Astrocyte of the cerebellum (primary cell): ENCODE data around the gene ZMPSTE24.

Experiments used
- DNase-seq: peaks from one replicate; pipeline ENCODE4 v3.0.0-alpha.2; 2011; ENCODE audit warnings: low read depth
- H3K4me3 ChIP-seq: 2 replicates; pipeline ENCODE4 v1.5.1; 2011; ENCODE audit warnings: mild to moderate bottlenecking, low read depth, low read length, moderate library complexity
- CTCF ChIP-seq: IDR thresholded peaks from 2 replicates; pipeline ENCODE4 v1.5.1; 2012; ENCODE audit warnings: low read length, low read depth, moderate library complexity, mild to moderate bottlenecking; ENCODE audit errors: missing control alignments
- in situ Hi-C: cut with HindIII; loops from 2 replicates; pipeline ENCODE4 v1.10.0; 2017; ENCODE audit warnings: low sequenced_read_pairs

Gene ZMPSTE24

DNA sequence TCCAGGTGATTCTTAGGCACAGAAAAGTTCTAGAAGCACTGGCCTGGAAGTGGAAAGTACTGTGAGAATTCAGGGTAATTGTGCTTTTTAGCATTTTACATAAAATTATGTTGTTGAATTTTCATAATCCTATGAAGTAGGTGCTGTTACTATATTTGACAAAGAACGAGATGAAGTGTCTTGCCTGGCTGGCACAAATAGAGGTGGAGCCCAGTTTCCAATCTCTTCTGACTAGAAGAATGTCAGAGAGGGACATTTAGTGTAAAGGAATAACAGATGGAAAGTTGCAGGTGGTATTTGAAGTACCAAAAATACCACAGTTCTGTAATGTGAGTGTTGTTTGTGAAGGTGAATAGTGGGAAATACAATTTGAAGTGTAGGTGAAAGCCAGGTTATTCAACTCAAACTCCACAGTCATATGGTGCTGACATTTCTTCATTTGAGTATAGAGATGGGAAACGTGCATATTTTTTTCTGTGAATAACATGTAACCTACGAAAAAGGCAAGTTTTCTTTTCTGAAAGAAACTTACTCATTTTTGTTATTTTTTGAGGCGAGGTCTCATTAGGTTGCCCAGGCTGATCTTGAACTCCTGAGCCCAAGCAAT is 13.8 kb upstream of the ZMPSTE24 start:
- in situ Hi-C loops: no loop called here
- no peak overlapping the region for H3K4me3 ChIP-seq
- no peak for DNase-seq
- no peak for TF ChIP-seq CTCF

DNA sequence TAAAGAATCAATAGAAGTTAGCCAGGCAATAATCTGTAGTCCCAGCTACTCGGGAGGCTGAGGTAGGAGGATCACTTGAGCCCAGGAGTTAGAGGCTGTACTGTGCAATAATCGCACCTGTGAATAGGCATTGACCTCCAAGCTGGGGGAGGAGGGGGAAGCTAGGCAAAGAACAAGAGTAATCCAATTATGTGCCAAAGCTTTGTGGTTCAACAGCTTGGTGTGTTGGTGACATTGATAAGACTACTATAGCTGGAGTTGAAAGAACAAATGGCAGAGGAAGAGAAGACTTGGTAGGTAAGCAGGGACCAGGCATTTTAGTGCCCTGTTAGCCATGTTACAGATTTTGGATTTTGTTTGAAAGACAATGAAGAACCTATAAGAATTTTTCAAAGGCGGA is 12.3 kb upstream of the ZMPSTE24 start:
- DNase-seq: no peak
- no peak overlapping the region for H3K4me3 ChIP-seq
- TF ChIP-seq CTCF: no peak
- in situ Hi-C loops: no loop called here

DNA sequence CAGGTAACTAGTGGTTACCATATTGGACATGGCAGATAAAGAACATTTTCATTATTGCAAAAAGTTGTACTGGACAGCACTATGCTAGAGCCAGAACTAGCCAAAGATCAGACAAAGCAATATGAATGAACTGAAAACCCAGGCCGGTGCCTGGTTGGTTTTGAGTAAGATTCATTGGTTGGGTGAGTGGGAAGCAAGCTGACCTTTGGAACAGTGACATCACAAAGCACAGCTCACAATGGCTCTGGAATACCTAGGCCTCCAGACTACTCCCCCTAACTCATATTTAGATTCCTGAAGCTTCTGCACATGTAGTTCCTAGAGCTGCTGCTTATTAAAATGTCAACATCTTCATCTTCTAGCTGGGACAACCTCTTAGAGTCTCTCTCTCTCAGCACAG is 10.4 kb upstream of the ZMPSTE24 start, which contains the start of gene TMCO2:
TSS of gene TMCO2 (plus strand) at position 283 of the 400 bp plus-strand sequence. CDS start at position 340, 57 bp downstream.
- in situ Hi-C loops: no loop called here
- no peak for DNase-seq
- no peak for TF ChIP-seq CTCF
- H3K4me3 ChIP-seq: no peak within 1 kb of the TSS

GRCh38 chr1:40248412-40248811 is 9.6 kb upstream of the ZMPSTE24 start:
- TF ChIP-seq CTCF: no peak
- H3K4me3 ChIP-seq: no peak overlapping the region
- in situ Hi-C loops: no loop called here
- DNase-seq: no peak

GRCh38 chr1:40251456-40251855 is 6.6 kb upstream of the ZMPSTE24 start:
- no peak for DNase-seq
- TF ChIP-seq CTCF: no peak
- in situ Hi-C loops: no loop called here
- H3K4me3 ChIP-seq: no peak overlapping the region

DNA sequence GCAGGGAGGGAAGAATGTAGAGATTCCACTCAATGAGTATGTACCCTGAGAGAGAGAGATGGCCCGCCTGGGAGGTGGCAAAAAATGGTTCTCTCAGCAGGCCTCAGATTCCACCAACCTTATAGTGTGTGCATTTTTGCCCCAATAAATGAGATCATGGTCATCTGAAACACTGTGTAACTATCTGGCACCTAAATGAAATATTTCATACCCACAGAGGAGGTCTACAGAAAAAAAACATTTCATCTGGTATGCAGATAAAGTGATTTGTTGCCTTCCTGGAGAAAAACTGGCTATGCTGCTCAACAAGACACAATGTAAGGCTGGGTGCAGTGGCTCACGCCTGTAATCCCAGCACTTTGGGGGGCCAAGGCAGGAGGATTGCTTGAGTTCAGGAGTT is 5.4 kb upstream of the ZMPSTE24 start:
- H3K4me3 ChIP-seq: no peak overlapping the region
- no peak for DNase-seq
- no peak for TF ChIP-seq CTCF
- in situ Hi-C loops: no loop called here
